ENCODE data around the gene CERS6.

- TF ChIP-seq CTCF (IDR thresholded peaks at IDR 0.05 in 8 of 11, conservative IDR thresholded peaks at IDR 0.05 in 3 of 11), result no peak
- TF ChIP-seq POLR2A (IDR thresholded peaks at IDR 0.05), result no peak
These were observed 227.9 kb downstream of the CERS6 start for GRCh38 chr2:168683996-168684395.

Data from spleen (tissue), 7 donors.